HG03135 (cell line): ENCODE results near the gene YDJC.
"Not testable (repeated sequence)": the region's sequence is repeated elsewhere in the genome, so short reads cannot be mapped to it uniquely, and the experiment has no call there.

Experiments
- ATAC-seq: cut with Tn5 transposase; IDR thresholded peaks from one replicate; pipeline ENCODE4 v1.9.1; 2021; ENCODE audit warnings: mild to moderate bottlenecking, moderate library complexity; ENCODE audit not compliant: unreplicated experiment

The YDJC gene, protein sequence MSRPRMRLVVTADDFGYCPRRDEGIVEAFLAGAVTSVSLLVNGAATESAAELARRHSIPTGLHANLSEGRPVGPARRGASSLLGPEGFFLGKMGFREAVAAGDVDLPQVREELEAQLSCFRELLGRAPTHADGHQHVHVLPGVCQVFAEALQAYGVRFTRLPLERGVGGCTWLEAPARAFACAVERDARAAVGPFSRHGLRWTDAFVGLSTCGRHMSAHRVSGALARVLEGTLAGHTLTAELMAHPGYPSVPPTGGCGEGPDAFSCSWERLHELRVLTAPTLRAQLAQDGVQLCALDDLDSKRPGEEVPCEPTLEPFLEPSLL

GRCh38 chr22:21629255-21630149 is at the start of gene YDJC:
Gene YDJC, minus strand, starts transcription at chr22:21630022. Its CDS starts 8 bp downstream, at chr22:21630014.
- peak; percentile 79 for ATAC-seq

GRCh38 chr22:21679383-21679782 is 49.6 kb upstream of the YDJC start:
- no peak for ATAC-seq

DNA sequence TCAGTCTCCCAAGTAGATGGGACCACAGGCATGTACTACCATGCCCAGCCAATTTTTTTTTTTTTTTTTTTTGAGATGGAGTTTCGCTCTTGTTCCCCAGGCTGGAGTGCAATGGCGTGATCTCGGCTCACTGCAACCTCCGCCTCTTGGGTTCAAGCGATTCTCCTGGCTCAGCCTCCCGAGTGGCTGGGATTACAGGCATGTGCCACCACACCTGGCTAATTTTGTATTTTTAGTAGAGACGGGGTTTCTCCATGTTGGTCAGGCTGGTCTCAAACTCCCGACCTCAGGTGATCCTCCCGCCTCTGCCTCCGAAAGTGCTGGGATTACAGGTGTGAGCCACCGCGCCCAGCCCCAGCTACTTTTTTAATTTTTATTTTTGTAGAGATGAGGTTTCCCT is 49.0 kb upstream of the YDJC start:
- ATAC-seq: not testable (repeated sequence)

DNA sequence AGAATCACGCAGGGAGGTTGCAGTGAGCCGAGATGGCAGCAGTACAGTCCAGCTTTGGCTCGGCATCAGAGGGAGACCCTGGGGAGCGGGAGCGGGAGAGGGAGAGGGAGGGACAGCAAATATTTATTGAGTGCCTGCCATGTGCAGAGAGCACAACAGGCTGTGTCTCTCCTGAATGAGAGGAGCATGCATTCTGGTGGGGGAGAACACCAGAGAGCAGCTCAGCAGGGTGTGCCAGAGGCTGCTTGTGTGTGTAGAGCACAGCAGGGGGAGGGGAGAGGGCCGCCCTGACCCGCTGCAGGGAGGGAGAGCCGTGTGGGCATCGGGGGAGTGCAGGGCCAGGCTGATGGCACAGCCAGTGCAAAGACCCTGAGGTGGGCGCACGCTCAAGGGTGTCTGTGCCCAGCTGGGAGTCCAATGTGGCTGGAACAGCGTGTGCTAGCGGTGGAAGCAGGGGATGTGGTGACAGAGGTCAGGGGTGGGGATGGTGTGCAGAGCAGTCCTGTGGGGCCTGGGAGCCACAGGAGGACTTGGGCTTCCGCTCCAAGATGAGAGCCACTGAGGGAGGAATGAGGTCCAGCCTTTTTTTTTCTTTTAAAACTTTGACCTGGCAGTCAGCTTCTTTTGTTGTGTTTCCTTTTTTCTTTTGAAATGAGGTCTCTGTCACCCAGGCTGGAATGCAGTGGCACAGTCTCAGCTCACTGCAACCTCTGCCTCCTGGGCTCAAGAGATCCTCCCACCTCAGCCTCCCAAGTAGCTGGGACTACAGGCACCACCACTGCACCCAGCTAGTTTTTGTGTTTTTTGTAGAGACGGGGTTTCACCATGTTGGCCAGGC is 48.0 kb upstream of the YDJC start:
- ATAC-seq: no peak

- ATAC-seq: no peak
Measured at GRCh38 chr22:21674638-21675245, 44.9 kb upstream of the YDJC start.

- ATAC-seq: no peak
Measured at GRCh38 chr22:21673534-21674321, 43.9 kb upstream of the YDJC start.

DNA sequence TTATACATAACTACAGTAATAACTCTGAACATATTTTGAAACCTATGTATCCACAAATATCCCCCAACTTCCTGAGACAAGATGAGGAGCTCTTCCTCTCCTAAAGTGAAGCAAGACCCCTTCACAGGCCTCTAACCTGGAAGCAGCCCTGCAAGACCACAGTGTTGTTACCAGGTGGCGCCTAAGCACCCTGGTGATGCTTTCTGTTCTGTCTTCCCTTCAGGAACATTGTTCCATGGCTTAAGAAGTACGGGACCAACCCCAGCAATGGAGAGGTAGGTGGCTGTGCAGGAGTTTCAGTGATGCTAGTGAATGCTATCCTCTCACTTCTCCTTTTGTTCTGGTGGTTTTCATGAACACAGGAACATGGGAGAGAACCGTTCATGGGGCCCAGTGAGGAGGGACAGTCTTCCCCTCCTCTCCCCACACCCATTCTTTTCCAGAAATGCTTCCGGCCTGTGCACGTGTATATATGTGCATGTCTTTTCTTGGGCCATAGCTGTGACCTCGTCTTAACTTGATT is 42.3 kb upstream of the YDJC start:
- no peak for ATAC-seq

DNA sequence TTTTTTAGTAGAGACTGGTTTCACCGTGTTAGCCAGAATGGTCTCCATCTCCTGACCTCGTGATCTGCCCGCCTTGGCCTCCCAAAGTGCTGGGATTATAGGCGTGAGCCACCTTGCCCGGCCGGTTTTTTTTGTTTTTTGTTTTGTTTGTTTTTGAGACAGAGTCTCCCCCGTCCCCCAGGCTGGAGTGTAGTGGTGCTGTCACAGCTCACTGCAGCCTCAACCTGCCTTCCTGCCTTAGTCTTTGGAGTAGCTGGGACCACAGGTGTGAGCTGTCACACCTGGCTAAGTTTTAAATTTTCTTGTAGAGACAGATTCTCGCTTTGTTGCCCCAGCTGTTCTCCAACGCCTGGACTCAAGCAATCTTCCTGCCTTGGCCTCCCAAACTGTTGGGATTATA is 39.2 kb upstream of the YDJC start:
- no peak for ATAC-seq

GRCh38 chr22:21666786-21667185 is 37.0 kb upstream of the YDJC start:
- no peak for ATAC-seq

DNA sequence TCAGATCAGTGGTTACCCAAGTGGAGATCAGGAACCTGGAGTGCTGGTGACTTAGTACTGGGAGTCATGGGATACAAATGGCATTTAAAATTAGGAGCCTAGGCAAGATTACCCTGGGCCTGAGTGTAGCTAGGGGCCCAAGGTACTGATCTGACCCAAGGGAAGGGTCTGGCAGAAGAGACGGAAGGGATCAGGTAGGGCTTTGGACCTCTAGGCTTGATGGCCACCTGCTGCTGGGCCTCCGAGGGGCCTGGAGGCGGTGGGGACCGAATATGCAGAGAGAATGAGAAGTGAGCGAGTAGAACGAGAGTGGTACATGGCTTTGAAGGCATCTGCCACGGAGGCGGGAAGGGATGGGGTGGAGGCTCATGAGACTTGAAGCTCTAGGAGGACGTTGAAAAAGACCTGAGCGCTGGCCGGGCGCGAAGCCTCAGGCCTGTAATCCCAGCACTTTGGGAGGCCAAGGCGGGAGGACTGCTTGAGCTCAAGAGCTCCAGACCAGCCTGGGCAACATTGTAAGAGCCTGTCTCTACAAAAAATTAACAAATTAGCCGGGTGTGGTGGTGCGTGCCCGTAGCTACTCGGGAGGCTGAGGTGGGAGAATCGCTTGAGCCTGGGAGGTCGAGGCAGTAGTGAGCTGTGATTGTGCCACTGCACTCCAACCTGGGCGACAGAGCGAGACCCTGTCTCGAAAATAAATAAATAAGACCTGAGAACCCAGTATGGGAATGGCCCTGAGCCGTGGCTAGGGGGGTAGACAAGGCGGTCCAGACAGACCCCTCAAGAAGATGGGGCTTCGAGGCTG is 35.4 kb upstream of the YDJC start:
- ATAC-seq: no peak

GRCh38 chr22:21663738-21664137 is 33.9 kb upstream of the YDJC start:
- ATAC-seq: no peak

DNA sequence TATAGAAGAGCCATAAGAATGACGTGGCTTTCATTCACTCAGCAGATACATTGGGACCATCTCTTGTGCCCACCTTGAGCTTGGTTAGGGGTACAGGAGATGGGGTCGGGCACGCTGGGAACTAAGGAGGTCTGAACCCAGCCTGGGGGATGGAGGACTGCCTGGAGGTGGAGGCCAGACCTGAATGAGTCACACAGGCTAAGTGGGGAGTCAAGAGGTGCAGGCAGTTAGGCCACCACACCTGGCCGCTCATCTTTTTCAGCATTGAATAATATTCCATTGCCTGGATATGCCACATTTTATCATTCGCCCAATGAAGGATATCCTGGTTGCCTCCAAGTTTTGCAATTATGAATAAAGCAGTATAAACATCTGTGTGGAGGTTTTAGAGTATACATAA is 32.2 kb upstream of the YDJC start:
- no peak for ATAC-seq

DNA sequence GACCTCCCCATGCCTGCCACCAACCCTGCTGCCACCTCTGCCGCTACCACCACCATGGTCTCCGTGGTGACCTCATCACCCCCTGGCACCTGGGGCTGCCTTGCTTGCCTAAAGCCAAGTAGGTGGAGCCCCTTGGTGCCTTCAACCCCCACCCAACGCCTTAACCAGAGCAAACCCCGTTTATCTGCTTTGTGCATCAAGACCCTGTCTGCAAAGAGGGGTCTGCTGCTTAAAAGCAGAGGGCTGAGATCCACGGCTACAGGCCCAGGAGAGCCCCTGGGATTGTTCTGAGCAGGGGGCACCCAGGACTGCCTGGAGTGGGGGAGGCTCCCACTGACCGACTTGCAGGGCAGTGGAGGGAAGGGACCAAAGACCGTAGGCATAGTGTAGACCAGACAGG is 31.1 kb upstream of the YDJC start:
- no peak for ATAC-seq

DNA sequence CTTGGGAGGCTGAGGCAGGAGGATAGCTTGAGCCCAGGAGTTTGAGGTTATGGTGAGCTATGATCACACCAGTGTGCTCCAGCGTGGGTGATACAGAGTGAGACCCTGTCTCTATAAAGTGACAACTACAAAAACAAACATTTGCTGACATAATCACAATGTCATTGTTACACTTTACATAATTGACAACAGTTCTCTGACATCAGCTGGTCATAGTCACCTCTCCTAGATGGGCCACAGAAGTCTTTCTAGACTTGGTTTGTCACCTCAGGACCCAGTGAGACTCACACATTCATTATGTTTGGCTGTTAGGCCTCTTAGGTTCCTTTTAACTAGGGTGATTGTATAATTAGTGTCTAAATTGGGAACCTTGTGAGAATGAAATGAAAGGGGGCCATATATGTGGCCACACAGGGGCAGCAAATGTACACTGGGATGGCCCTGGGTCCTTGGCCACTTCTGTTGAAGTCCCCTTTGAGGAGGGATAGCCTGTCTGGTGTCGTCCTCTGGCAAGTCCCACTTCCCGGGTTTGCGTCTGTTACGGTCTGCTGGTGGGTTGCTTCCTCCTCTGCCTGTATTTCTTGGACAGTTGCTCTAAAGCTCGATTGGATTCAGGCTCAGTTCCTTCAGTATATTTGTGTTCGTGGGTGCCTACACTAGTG is 30.2 kb upstream of the YDJC start:
- no peak for ATAC-seq

DNA sequence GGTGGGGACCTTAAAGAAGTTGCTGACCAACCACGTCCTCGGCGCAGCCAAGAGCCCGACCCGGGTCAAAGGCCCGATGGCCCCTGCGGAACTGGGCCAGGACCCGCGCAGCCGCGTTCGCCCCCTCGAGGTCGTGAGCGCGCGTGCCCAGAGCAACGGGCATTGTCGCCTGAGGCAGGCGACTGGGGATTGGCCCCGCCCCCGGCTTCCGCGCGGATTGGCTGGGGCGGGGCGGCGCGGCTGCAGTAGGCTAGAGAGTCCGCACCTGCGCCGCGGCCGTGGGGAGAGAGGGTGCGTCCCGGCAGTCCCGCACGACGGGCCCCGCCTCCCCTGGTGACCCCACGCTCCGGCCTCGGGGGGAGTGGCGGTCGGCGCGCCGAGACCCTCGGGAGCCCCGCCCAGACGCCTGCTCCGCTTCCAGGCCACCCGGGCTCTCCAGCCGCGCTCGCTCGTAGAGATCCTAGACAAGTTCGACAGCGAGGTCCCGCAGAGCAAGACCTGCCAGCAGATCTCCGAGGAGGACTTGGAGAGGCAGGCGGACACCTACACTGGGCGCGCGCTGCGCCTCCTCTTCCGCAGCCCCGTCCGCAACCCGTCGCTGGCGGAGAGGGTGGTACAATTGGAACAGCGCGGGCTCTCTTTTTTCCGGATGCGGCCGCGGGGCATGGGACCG is 27.7 kb upstream of the YDJC start:
- peak; percentile 59 for ATAC-seq

- no peak for ATAC-seq
Measured at GRCh38 chr22:21657020-21657359, 27.2 kb upstream of the YDJC start.

GRCh38 chr22:21652547-21653545 is 23.0 kb upstream of the YDJC start:
- ATAC-seq: peak; percentile 12
